Pericardium fibroblast (primary cell): ENCODE results near the gene GPR63. TPM values are rescaled to one million over a fixed set of nuclear protein-coding genes. Genes with fewer than 3 reads are reported as not detected.

Source experiments
- total RNA-seq: library from RNA; depleted of rRNA; stranded (reverse); fragments of >200 nt; gene quantifications from 2 replicates; pipeline ENCODE4 v1.2.3, GENCODE V29; 2015

GPR63 gene, protein sequence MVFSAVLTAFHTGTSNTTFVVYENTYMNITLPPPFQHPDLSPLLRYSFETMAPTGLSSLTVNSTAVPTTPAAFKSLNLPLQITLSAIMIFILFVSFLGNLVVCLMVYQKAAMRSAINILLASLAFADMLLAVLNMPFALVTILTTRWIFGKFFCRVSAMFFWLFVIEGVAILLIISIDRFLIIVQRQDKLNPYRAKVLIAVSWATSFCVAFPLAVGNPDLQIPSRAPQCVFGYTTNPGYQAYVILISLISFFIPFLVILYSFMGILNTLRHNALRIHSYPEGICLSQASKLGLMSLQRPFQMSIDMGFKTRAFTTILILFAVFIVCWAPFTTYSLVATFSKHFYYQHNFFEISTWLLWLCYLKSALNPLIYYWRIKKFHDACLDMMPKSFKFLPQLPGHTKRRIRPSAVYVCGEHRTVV
- total RNA-seq: 0.47 and 0.51 TPM in 2 replicates

DNA sequence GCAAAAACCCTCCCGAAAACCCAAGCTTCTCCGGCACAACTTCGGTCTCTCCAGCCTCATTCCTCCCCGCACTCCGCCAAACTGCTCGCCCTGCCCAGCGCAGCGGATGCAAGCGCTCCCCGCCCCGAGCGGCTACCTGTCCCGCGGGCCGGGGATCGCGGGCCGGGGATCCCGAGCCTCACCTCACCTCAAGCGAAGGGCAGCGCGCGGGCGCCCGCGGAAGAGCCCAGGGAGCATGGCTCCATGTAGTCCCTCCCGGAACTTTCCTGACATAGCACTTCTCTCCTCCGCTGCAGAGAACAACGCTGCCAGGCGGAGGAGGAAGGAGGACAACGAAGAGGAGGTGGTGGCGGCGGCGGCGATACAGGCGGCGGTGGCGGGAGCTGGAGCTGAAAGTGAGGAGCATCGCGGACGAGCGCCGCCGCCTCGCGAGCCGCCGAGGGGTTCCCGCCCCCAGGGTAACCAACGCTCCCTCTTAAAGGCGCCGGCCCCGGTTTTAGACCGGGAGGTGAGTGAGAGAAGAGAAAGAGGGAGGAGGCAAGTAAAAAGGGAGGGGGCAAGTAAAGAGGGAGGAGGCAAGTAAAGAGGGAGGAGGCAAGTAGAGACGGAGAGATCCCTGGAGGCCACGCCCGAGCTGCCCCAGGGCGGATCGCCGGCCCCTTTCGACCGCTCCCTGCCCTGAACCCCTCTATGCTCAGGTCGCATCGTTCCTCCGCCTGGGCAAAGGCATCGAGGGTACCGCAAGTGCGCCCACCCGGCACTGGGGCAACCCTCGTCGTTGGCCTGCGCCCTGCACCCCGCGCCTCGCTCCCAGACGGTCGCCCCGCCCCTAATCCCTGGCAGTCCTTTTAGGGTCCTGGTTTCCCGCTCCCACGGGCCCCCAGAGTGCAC lies at the start of gene GPR63:
Gene GPR63, minus strand, starts transcription at position 397 of the 891 bp plus-strand sequence. CDS start 37,746 bp downstream, outside the sequence.

Other genes starting within 250 kb of the GPR63 start
- 7.1 and 11.4 TPM in 2 replicates for gene NDUFAF4, start 60.4 kb upstream of the GPR63 start, total RNA-seq
- gene KLHL32, start 87.3 kb upstream of the GPR63 start, total RNA-seq: not detected in 2 replicates